OCI-LY3 (cell line): ENCODE results near the gene EEF2K.

Source experiments
- CTCF ChIP-seq: fragments of 200-600, 300-600 bp; sonication (generic); IDR thresholded peaks from 2 replicates; pipeline ENCODE4 v1.5.1; 2014; ENCODE audit warnings: antibody characterized with exemption, low read length, low read depth
- EZH2phosphoT487 ChIP-seq: fragments of 200-600 bp; shearing (Covaris generic); IDR thresholded peaks from 2 replicates; pipeline ENCODE4 v1.6.1; 2018; ENCODE audit warnings: antibody characterized with exemption, mixed run types, low read depth

GRCh38 chr16:22222006-22222405 is 15.9 kb downstream of the EEF2K start:
- no peak for TF ChIP-seq CTCF
- no peak for TF ChIP-seq EZH2phosphoT487
